Measurements from ENCODE around the gene TMEM44.
"Not testable (repeated sequence)": the region's sequence is repeated elsewhere in the genome, so short reads cannot be mapped to it uniquely, and the experiment has no call there.

TMEM44 gene

DNA sequence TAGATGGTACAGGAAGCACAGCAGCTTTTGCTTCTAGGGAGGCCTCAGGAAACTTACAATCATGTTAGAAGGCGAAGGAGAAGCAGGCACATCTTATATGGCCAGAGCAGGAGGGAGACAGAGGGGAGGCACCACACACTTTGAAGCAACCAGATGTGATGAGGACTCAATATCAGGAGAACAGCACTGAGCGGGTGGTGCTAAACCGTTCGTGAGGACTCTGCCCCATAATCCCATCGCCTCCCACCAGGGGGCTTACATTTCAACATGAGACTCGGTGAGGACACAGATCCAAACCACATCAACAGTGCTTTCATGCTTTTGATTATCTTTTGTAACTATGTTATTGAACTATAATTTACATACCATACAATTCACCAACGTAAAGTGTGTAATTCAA, 7.6 kb upstream of the TMEM44 start:
- DNase-seq (ENCODE audit: low spot score), result no peak

DNA sequence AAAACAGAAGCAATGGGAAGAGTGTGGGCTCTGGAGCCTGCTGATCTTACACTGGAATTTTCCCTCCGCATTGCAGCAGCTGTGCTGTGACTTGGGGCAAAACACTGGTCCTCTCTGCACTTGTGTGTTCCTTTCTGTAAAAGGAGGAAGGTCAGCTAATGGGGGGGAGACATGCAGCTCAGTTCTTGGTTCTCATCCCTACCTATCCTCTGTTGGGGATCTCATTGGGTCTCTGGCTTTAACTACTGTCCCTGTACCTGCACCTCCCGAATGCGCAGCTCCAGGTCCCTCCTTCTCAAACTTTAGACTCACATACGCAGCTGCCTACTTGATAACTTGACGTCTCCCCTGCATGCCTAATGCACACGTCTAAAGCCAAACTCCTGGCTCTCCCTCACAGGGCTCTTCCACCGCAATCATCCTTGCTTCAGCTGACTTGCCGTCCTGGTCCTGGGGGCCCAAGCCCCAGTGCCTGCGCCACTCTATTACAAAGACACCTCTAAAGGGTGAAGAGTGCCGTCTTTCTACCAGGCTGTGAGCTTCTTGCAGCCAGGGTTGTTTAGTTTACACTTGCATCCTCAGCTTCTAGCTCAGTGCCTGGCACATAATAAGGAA, 5.9 kb upstream of the TMEM44 start:
- DNase-seq (ENCODE audit: low spot score), result no peak

DNA sequence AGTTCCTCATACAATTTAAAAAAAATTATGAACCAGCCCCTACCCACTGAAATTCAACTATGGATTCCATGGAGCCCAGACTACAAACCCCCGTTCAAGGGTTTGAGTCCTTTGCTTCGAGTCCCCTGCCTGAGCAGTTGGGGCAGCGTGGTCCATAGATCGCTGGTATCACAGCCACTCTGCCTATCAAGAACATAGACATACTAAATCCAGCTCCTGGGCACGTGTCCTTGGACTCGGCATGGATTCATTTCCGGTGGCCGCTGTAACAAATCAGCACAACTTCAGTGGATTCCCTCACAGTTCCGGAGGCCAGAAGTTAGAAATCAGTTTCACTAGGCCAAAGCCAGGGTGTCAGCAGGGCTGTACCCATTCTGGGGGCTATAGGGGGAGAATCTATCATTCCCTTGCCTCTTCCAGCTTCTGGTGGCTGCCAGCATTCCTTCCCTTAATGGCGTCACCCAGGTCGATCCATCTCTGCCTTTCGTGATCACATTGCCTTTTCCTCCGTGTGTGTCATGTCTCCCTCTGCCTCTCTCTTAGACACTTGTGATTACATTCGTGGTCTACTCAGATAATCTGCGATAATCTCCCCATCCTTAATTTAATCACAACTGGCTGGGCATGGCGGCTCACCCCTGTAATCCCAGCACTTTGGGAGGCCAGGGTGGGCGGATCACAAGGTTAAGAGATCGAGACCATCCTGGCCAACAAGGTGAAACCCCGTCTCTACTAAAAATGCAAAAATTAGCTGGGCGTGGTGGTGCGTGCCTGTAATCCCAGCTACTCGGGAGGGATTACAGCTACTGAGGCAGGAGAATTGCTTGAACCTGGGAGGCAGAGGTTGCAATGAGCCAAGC, 4.6 kb upstream of the TMEM44 start:
- no peak for DNase-seq (ENCODE audit: low spot score)

DNA sequence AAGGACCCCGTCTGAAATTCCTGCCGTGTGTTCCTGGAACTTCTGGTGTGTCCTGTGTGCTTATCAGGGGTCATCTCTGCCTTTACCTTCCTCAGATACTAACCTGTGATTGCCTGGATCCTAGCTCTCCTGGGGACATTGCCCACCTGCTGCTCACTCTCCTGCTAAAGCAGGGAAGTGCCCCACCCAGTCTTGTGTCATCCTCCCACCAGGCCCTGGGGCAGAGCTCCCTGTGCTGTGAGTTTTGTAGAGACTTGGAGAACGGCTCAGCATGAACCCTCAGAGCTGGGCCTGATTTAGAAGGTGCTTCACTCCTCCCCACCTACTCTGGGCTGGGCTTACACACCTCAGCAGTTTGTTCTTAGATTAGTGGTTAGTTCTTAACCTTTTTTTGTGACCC, 3.8 kb upstream of the TMEM44 start:
- no peak for DNase-seq (ENCODE audit: low spot score)

DNA sequence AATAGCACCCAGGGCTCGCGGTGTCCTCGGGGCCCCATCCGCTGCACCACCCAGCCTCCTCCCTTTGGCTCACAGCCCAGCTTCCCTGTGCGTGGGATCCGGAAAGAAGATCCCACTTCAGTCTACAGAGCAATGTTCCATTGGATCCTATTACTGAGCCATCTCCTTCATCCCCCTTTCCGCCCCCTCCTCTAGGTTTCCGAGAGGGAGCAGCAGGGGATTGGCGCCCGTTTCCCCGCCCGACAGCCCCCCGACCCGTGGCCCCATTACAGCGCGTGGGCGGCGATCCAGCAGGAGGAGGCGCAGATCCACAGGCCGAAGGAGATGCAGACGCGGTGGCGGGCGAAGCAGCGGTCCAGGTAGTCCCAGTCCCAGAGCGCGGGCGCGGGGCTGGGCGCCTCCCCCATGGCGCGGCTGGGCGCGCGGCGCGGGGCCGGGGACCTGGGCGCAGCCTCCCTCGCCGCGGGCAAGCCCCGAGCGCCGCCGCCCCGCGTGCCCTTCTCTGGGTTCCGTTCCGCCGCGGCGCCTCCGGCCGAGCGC, 340 bp downstream of the TMEM44 start:
- DNase-seq (ENCODE audit: low spot score), result peak; percentile 59

DNA sequence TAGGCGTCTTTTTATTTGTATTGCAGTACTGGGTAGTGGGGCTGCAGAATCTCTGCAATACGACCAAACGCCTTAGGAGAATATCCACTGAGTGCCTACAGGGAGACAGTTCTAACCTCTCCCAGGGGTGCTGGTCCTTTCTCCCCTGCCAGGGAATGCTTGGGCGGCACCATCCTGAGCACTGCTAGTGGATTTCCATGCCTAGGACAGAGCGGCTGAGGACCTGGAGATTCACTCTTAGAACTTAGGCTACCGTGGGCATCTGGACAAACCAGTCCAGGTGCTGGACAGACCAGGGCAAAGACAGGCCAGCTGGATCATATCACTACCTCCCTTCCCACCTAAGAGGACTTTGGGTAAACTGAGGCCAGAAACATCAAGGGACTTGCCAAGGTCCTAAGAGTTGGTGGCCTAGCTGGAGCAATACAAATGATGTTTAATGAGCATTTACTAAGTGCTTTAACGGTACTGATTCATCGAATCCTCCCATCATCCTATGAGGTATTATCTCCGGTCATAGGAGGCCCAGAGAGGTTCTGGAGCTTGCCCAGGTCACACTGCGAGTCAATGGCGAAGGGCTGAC, 902 bp downstream of the TMEM44 start:
- no peak for DNase-seq (ENCODE audit: low spot score)

DNA sequence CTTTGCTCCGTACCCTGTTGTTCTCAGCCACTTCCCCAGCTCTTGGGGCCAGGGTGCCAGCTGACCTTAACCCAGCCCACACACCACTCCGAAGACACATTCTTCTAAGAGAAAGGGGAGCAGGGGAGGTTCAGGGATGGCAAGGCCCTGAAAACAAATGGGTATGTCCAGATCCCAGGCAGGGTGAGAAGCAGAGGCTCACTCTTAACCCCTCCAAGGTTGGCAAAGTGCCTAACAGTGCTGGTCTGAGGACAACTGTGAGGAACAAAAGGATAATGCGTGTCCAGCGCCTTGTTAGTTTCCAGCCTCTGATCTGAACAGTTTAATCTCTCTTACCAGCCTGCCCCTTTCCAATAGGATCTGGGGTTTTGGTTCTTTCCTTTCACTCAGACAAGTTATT, 1.5 kb downstream of the TMEM44 start:
- DNase-seq (ENCODE audit: low spot score), result no peak

DNA sequence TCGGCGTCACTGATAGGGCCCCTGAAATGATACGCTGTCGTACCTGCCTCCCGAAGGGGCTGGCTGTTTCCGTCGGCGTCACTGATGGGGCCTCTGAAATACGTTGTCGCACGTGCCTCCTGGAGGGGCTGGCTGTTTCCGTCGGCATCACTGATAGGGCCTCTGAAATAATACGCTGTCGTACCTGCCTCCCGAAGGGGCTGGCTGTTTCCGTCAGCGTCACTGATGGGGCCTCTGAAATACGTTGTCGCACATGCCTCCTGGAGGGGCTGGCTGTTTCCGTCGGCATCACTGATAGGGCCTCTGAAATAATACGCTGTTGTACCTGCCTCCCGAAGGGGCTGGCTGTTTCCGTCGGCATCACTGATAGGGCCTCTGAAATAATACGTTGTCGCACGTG, 2.5 kb downstream of the TMEM44 start:
- not testable (repeated sequence) for DNase-seq (ENCODE audit: low spot score)

DNA sequence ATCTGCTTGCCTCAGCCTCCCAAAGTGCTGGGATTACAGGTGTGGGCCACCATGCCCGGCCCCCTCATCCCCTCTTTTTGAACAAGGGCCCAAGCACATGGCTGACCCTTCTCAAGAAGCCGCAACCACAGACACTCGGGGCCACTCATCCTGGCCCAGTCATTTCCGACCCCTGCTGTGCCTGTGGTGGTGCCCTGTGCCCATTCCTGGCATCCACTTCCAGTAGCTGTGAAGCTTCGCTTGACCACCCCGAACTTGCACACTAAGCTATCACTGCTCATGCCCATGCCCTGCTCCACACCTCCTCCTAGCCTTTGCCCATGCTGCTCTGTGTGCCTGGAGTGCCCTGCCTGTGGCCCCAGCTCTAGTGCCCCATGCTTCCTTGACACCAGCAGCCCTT, 8.3 kb downstream of the TMEM44 start:
- no peak for DNase-seq (ENCODE audit: low spot score)

DNA sequence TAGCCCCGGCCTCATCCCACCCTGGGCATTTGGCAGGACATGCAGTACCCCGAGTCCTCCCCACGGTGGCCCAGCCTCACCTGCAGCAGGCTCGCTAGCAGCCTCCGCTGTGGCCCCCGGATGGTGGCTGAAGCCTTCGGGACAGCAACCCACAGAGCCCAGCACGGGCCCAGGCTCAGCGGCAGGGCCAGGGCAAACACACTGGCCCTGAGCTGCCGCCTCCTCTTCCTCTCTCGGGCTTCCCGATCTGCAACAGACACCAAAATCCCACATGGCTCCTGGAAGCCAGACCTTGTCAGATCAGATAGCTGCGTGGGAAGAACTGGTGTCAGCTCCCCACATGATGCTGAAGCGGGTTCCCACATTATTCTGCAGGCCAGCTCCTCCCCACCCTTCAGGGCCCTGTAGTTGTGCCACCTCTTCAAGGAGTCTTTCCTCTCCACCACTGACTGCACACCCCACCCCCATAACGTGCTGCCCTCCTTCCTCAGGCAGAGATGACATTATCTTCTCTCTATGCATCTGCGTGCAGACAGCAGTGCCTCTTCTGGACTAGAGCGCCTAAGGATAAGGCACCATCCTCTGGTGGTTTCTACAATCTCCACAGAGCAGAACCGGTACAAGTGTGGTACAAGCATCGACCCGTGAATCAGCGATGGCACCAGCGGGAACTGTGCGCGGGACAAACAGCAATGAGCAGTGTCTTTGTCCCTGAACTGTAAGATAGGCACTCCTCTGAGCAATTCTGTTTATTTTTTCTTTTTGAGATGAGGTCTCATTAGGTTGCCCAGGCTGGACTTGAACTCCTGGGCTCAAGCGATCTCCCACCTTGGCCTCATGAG, 9.5 kb downstream of the TMEM44 start:
- DNase-seq (ENCODE audit: low spot score), result no peak

DNA sequence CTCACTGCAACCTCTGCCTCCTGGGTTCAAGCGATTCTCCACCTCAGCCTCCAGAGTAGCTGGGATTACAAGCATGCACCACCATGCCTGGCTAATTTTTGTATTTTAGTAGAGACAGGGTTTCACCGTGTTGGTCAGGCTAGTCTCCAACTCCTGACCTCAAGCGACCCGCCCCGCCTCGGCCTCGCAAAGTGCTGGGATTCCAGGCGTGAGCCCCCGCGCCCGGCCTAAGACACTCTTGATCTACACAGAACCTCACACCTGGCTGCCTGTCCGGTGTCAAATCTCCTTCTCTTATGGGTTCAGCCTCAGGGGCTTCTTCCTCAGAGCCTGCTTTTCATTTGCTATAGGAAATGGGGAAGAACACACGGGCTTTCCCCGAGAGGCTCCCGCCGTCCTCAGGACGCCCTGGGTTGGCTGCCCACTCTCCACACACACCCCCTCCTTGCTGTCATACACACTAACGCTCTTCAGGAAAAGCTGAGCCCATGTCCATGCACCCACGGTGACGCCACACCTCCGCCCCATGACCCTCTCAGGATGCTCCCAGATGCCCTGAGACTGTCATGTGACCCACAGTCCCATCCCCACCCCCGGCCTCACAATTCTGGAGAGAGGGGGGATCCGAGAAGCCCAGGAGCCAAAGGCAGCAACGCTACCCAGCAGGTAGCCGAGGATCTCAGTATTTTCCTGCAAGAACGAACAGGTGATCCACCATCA, 10.4 kb downstream of the TMEM44 start:
- DNase-seq (ENCODE audit: low spot score), result no peak

DNA sequence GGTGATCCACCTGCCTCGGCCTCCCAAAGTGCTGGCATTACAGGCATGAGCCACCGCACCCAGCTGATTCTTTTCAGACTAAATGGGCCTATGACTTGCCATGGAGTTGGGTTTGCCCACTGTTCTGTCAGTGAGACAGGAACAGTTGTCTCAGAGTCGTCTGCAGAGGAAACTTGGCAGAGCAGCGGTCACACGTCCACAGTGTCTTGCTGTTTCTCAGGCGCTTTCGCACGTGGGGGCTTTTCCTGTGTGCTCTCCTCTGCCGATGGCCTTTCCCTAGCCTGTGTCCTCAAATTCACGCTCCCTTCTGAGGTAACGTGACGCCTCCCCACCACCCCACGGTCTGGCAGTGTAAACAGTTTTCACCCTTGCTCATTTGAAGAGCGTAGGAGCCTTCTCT, 11.3 kb downstream of the TMEM44 start:
- DNase-seq (ENCODE audit: low spot score), result no peak

DNA sequence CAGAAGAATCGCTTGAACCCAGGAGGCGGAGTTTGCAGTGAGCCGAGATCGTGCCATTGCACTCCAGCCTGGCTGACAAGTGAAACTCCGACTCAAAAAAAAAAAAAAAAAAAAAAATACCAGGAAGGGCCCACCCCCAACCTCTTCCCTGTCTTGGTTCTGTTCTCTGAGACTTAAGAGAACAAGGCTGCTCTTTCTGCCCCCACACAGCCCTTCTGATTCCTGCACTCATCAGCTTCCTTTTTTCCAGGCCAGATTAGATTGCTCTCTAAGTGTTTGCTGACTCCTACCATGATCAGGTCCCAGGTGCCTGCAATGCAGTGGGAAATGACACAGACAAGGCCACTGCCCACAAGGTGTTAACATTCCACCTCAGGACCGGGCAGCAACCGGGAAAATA, 13.0 kb downstream of the TMEM44 start:
- no peak for DNase-seq (ENCODE audit: low spot score)

DNA sequence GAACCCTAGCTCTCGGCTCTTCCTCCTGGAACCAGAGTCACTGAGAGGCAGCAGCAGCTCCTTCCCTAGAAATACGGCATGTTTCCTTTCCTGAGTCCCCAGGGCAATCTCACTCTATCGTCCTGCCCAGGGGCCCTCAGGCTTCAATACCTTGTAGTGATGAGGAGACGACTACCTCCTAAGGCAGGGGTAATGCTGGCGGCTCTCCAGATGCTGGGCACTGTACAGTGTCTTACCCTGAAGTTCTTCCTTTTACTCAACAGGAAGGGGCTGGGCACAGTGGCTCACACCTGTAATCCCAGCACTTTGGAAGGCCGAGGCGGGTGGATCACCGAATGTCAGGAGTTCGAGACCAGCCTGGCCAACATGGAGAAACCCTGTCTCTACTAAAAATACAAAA, 13.5 kb downstream of the TMEM44 start:
- DNase-seq (ENCODE audit: low spot score), result no peak

DNA sequence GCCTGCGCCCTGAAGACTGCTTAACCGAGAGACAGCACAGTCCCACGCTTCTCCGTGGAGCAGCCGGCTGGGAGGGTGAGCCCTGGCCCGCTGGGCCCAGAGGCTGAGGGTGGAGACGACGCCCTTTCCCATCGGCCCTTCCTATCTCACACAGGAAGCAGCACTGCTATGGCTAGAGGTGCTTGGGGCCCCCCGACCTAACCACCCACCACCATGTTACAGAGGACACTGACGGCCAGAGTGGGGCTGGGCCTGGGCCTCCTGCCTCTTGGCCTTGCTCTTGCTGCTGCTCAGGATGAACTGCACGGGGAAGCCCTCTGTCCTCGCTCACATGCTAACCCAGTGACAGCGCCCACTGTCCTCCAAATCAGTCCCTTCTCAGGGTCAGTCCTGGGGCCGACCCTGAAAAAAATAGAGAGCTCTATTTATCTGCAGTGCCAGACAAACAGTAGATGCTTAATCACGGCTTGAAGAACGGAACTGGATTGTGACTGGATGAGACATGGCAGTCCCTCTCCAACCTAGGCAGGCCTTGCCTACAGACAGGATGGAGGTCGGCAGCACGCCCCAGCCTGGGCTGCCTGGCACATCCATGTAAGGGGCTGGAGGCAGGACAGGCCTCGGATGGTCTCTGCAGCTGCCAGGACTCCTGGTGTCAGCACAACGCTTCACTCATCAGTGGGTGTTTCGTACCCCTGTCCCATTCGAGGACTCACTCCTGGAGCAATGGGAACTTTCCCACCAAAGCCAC, 14.2 kb downstream of the TMEM44 start:
- no peak for DNase-seq (ENCODE audit: low spot score)

DNA sequence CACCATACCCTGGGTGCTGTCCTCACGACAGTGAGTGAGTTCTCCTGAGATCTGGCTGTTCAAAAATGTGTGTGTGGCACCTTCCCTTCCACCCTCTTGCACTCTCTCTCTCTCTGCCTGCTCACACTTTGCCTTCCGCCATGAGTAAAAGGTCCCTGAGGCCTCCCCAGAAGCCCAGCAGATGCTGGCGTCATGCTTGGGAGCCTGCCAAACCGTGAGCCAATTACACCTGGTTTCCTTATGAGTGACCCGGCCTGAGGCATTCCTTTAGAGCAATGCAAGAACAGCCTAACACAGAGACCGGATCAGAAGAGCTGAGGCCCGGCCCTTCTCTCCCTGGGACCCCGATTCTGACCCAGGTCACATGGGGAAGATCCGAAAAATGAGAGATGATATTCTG, 15.4 kb downstream of the TMEM44 start:
- no peak for DNase-seq (ENCODE audit: low spot score)

DNA sequence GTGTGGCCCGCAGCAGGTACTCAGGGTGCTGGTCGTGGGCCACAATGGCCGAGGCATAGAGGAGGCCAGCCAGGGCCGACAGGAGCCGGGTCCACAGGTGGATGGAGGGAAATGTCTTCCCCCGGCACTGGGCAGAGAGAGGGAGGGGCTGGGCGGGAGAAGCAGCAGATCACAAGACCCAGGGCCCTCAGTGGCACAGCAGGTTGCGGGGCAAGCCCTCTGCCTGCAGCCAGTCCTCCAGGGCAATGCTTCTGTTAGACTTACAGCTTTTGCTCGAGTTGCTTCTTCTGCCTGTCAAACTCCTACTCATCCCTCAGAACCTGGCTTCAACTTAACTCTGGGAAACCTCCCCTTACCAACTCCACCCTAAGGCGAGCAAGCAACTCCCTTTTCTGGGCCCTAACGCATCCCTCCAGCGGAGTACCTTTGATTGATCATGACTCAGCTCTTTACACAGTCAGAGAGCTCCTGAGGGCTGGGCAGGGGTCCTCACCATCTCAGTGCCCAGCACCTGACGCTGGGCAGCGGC, 16.0 kb downstream of the TMEM44 start:
- no peak for DNase-seq (ENCODE audit: low spot score)

DNA sequence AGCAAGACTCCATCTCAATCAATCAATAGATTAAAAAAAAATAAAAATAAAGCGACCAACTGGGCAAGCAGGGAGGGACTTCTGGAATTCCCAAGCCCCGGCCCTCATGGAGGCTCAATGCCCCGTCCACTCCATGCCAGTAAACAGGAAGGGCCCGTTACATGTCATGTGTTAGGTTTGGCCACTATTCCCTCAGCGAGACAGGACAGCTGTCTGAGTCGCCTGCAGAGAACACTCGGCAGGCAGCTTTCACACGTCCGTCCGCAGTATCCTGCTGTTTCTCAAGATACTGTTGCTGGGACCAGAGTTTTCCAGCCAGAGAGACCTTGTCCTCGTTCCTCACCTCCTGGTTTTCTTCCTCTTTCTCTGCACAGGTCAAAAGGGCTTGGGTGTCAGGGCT, 18.0 kb downstream of the TMEM44 start:
- DNase-seq (ENCODE audit: low spot score), result no peak

DNA sequence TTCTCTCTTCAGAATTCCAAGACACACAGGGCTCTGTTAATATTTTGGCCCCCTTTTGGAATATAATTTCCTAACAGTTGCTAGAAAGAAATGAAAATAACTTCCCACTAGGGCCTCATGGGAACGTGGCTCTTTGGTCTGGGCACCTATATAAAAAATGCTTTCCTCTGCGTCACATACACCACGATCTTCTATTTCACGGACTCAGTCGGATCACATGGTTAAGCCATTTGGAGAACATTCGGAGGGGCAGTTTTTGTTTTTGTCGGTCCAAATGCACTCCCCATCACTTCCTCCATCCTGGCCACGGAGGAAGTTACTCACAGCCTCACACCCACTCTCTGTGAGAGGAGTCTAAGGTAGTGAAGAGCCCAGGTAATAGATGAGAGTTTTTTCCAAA, 21.0 kb downstream of the TMEM44 start:
- no peak for DNase-seq (ENCODE audit: low spot score)

DNA sequence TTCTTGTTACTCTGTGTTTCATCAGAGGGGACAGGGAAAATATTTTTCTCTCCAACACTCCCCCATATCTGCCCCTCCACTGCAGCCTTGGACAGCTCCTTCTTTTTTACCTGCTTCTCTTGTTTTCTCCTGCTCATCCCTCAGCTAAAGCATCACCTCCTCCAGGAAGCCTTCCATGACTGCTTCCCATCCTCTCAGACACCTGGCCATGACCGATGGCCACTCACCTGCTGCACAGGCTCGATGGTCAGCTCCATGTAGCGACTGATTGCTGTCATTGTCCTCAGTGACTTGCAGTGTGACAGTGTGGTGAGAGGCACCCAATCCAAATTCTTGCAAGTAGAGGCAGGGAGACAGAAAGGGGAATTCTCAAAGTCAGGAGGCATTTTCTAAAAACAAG, 22.5 kb downstream of the TMEM44 start:
- DNase-seq (ENCODE audit: low spot score), result no peak

DNA sequence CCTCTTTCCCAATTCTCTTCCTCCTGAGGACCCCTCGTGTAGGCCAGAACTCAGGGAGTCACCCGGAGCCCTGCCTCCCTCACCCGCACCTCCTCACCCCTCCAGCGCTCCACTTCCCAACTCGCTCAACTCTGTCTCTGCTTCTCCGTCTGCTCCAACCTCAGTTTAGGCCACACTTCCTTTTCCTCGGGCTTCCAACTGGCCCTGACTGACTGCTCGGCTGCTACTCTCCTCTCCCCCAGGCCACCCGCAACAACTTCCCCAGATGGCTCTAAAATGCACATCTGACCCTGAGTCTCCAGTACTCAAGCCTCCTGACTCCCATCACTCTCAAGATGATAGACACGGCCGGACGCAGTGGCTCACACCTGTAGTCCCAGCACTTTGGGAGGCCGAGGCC, 23.6 kb downstream of the TMEM44 start:
- no peak for DNase-seq (ENCODE audit: low spot score)
